ENCODE measurements around the gene DUSP7. TPM values are rescaled to one million over a fixed set of nuclear protein-coding genes. Genes with fewer than 3 reads are reported as not detected.

DUSP7 gene
- total RNA-seq, 1 donor from 2014 or later: 40.7 TPM

DNA sequence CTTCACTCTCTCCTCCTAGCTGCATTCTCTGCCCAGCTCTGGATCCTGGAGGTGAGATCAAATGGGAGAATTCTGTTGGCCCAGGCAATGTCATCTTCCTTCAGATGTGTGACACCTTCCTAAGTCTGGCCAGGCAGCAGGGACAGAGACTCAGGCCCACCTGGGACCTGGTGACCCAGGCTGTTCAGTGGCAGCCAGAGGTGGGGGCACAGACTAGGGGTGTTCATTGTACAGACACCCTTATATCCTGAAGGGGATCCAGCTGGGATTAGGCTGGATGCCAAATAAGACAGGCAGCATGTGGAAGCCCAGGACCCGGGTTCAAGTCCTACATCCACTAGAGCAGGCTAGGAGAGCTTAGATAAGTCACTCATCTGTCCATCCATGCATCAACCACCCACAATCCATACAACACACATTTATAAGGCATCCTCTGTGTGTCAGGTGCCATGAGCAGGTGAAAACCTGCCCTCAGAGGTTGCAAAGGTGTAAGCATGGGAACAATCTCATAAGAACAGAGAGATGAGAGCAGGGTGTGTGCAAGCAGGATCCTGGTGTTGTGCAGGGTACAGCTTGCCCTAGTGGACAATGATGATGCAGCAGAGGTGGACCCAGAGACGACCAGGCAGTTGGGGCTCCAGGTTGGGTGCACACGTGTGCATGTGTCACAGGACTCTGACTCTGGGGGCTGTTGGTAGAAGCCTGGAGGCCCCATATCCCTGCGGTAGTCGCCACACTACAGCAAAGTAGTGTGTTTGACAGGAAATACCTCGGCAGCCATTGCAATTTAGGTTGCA, 42.4 kb downstream of the DUSP7 start:
- intact Hi-C loops (cut with micrococcal nuclease): no loop called here

- intact Hi-C loops (cut with micrococcal nuclease): no loop called here
Measured at GRCh38 chr3:52012699-52013098, 43.7 kb downstream of the DUSP7 start.

DNA sequence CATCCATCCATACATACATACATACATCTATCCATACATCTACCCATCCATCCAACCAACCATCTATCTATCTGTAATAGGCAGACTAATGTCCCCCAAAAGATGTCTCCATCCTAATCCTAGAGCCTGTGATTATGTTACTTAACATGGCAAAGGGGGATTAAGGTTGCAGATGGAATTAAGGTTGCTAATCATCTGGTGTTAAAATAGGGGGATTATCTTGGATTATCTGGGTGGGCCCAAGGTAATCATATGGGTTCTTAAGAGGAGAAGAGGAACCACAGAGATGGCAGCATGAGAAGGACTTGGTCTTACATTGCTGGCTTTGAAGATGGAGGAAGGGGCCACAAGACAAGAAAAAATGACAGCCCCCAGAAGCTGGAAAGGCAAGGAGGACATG, 45.9 kb downstream of the DUSP7 start:
- intact Hi-C loops (cut with micrococcal nuclease): no loop called here

DNA sequence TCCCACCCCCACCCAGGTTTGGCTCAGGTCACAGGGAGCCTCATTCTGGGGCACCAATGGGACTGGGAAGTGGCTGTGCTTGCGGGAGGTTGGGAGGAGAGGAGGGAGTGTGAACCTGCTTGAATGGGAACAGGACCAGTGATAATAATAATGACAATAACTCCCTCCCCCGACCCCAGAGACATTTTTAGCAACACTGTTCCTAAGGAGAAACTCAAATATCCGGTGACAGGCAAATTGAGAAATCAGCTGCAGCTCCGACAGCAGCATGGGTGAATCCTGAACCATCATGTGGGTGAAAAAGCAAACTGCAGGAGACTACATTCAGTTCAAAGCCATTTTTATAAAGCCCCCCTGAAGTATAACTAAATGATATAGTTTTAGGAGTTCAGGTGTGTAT, 49.1 kb downstream of the DUSP7 start:
- intact Hi-C loops (cut with micrococcal nuclease): no loop called here

- intact Hi-C loops (cut with micrococcal nuclease): no loop called here
Measured at GRCh38 chr3:52006820-52007133, 49.6 kb downstream of the DUSP7 start.

DNA sequence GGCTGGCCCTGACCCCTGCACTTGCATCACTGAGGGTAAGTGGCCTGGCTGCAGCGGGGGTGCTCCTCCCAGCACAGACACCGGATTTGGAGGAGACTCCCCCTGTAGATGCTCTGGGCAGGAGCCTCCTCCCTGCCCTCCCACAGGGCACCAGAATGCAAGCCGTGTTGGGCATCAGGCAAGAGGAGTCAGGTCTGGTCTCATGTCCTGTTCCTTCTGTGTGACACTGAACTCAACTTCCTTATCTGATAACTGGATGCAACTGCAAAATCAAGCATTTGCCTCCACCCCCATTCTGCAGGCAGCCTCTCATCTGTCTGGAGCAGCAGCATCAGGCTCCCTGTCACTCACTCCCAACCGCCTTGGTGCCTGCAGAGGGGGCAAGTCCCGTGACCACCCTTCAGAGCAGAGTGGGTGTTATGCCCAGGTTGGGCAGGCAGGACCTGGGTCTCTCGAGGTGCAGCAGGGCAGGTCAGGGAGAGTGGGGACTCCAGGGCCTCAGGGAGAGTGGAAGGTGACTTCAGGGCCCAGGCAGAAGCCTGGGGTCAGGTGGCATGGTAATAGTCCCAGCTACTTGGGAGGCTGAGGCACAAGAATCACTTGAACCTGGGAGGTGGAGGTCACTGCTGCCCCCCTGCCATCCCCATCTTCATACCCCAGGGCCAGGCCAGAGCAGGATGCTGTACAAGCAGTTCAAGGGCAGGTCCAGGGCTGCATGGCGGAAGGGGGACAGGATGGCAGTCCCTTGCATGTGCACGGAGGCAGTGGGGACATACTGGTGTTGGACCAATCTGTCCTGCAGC, 50.2 kb downstream of the DUSP7 start:
- intact Hi-C loops (cut with micrococcal nuclease): no loop called here

- intact Hi-C loops (cut with micrococcal nuclease): no loop called here
Measured at GRCh38 chr3:52005571-52005986, 50.8 kb downstream of the DUSP7 start.

GRCh38 chr3:52004906-52005395, 51.4 kb downstream of the DUSP7 start:
- intact Hi-C loops (cut with micrococcal nuclease): no loop called here

DNA sequence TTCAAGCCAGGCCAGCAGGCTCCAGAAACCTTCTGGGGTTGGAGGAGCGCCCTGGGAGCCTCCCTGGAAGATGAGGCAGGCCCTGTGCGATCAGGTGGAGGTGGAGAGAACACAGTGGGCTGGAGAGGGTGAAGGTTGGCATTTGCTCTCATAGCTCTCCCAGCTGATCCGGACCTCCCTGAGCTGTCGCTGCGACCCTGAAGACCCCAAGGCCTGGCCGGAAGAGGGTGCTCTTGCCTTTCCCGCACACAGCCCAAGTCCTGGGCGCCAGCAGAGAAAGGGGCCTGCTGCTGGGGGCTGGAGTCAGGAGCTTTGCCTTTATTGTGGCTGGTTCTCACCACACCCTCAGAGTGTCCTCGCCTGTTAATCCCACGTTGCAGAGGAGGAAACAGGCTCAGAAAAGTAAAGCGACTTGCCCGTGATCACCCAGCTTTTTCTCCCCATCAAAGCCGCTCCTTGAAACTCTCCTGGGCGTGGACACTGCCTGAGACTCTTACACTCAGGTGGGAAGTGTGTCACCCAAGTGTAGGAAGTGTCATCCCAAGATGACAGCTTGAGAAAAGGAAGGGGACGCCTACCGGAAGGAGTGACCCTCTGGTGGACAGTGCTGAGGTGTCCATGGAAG, 52.1 kb downstream of the DUSP7 start:
- intact Hi-C loops (cut with micrococcal nuclease): no loop called here

- intact Hi-C loops (cut with micrococcal nuclease): no loop called here
Measured at GRCh38 chr3:52002748-52003147, 53.6 kb downstream of the DUSP7 start.

DNA sequence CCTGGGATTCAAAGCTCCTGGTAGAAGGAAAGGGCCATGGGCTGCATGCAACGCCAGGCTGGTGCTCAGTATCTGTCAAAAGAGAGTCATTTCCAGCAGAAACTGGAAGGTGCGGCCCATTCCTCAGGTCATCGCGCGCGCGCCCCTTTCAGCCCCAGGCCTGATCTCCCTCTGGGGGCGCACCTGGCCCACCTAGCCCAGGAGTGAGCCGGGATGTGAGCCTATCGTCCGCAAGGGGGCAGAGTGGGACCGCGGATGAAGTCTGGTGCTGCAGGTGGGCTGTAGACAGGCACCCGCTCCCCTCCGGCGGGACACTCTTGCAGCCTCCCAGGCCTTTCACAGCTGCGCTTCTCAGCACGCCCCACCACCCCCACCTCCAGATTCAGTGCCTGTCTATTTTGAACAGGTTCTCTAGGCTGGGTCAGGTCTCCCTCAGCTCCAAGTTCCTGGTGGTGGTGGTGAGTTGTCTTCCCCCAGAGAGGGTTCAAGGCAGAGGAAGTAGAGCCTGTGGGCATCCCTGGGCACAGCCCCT, 54.9 kb downstream of the DUSP7 start:
- intact Hi-C loops (cut with micrococcal nuclease): loop anchor here (1.0 kb wide), 4 partner anchors 56 to 338 kb away; no protein-coding TSS in a partner anchor

DNA sequence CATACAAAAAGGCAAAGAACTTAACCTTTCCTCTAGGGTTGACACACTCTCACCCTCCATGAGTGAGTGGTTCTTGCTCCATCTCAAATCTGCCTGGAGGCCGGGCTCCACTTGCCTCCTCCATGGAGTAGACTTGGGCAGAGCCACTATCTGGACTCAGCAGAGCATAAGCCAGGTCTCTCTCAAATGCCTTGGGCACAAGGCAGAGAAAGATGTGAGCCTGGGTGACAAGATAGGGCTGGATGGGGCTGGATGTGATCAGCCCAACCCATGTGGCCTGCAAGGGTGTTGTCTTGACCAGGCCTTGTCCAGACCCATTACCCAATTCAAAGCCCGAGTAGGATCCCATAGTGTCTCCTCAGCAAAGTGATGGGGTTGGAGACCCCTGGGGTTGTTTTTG, 56.5 kb downstream of the DUSP7 start:
- intact Hi-C loops (cut with micrococcal nuclease): loop anchor here (5.0 kb wide), 1 partner anchor 537 kb away; the partner anchor contains the start of gene UQCC5

Other genes with a start within 250 kb of the DUSP7 start
- gene IQCF2, start 195.0 kb downstream of the DUSP7 start, total RNA-seq: not detected in 2 replicates
- gene IQCF5, start 181.0 kb downstream of the DUSP7 start, total RNA-seq: not detected in 2 replicates
- not detected in 2 replicates for gene IQCF1, start 153.2 kb downstream of the DUSP7 start, total RNA-seq
- 37.5 and 37.7 TPM in 2 replicates for gene RRP9, start 114.7 kb downstream of the DUSP7 start, total RNA-seq
- gene PARP3, start 114.2 kb downstream of the DUSP7 start, total RNA-seq: 14.0 and 18.8 TPM in 2 replicates
- gene GPR62, start 101.2 kb downstream of the DUSP7 start, total RNA-seq: not detected in 2 replicates
- gene PCBP4, start 89.1 kb downstream of the DUSP7 start, total RNA-seq: 22.3 and 23.6 TPM in 2 replicates
- gene ABHD14B, start 82.5 kb downstream of the DUSP7 start, total RNA-seq: 33.0 and 34.3 TPM in 2 replicates
- gene ABHD14A, start 81.5 kb downstream of the DUSP7 start, total RNA-seq: 10.5 and 11.5 TPM in 2 replicates
- 21.2 and 23.1 TPM in 2 replicates for gene ACY1, start 73.0 kb downstream of the DUSP7 start, total RNA-seq
- gene RPL29, start 60.7 kb downstream of the DUSP7 start, total RNA-seq: 1,242 and 1,243 TPM in 2 replicates
- 16.8 and 19.6 TPM in 2 replicates for gene POC1A, start 97.9 kb upstream of the DUSP7 start, total RNA-seq
- 78.5 and 81.4 TPM in 2 replicates for gene ALAS1, start 141.6 kb upstream of the DUSP7 start, total RNA-seq
- gene TLR9, start 169.1 kb upstream of the DUSP7 start, total RNA-seq: 0.34 and 0.49 TPM in 2 replicates
- gene TWF2, start 182.6 kb upstream of the DUSP7 start, total RNA-seq: 117 and 132 TPM in 2 replicates
- 82.2 and 84.9 TPM in 2 replicates for gene PPM1M, start 189.2 kb upstream of the DUSP7 start, total RNA-seq
- 127 and 130 TPM in 2 replicates for gene WDR82, start 222.1 kb upstream of the DUSP7 start, total RNA-seq
- gene GLYCTK, start 231.3 kb upstream of the DUSP7 start, total RNA-seq: 20.8 and 23.1 TPM in 2 replicates

Data from T-helper 1 cell treated with Interleukin-12 subunit alpha and Interleukin-12 subunit beta and Interleukin-4 antibody, amounts not matched to agents 30 ng/mL and 1 ng/mL, for 36 hours (primary cell).